Ureter (tissue), 1 donor: Measurements from ENCODE around the gene UBAC2. TPM values are rescaled to one million over a fixed set of nuclear protein-coding genes. Genes with fewer than 3 reads are reported as not detected.
"Not testable (repeated sequence)": the region's sequence is repeated elsewhere in the genome, so short reads cannot be mapped to it uniquely, and the experiment has no call there.

ENCODE experiments used
- DNase-seq: peaks from one replicate; pipeline ENCODE4 v3.0.0-alpha.2; 2020; ENCODE audit warnings: low spot score
- total RNA-seq: library from RNA; stranded (reverse); gene quantifications from one replicate; pipeline ENCODE4 v1.2.4, GENCODE V29; 2023
- donor health status: DM: yes; HTN: yes; CAD: no.

UBAC2 gene
- total RNA-seq, 1 donor from 2014 or later = 55.9 TPM

- DNase-seq = no peak
These were observed 14.1 kb downstream of the UBAC2 start for GRCh38 chr13:99214731-99215130.

DNA sequence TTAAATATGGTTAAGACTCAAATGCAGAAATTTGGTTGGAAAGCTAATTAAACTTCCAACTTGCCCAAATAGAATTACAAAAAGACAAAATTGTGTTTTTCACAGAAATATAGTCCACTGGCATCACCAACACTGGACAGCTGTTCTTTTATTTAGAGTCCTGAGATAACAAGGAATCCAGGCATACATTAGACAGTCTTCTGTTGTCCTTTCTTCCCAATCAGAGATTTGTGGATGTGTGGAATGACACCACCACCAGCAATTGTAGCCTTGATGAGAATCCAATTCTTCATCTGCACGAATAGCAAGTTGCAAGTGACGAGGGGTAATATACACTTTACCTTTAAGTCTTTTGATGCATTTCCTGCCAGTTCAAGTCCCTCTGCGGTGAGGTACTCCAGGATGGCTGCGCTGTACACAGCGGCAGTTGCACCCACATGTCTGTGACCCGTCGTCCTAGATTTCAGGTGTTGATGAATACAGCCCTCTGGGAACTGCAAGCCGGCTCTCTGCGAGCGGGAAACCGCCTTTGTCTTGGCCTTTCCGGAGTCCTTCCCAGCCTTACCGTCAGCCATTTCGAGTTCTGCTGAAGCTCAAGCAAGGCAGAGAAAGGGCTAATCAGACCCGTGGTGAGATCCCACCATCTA lies 14.7 kb downstream of the UBAC2 start:
- no peak for DNase-seq

GRCh38 chr13:99217461-99218110 lies 16.9 kb downstream of the UBAC2 start:
- DNase-seq = no peak

DNA sequence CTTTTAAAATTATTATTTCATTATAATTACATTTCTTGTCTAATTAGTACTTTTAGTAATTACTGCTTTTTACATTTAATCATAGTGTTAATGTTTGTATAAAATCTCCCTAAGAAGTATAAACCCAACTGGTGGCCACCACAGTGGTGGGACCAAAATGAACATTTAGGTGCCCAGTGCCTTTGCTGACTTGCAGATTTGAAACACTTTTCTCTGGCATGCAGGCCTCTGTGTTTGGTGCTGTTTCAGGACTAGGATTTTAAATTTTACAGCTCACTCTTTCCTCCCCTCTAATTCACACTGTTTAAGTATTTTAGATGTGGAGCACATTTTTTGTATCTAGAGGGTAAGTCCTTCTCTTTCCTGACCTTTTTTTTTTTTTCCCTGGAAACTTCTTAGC lies 17.5 kb downstream of the UBAC2 start:
- no peak for DNase-seq

DNA sequence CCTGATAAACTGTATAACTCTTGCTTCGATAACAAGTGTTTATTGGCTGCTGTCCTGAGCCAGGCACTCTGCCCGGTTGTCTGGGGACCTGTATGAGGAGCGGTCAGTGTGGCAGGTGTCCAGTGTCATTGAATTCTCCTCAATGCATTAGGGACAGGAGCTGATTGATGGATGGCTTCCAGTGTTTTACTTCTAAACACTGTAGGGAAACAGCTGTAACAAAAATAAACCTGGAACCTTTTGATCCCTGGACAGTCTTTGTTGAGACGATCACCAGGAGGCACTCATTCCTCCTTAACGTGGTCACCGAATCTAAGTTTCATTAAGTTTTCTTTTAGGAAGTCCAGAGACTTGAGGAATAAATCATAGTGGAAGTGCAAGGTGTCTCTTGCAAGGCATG lies 17.9 kb downstream of the UBAC2 start:
- DNase-seq = no peak

- DNase-seq = no peak
These were observed 18.3 kb downstream of the UBAC2 start for GRCh38 chr13:99218969-99219368.

DNA sequence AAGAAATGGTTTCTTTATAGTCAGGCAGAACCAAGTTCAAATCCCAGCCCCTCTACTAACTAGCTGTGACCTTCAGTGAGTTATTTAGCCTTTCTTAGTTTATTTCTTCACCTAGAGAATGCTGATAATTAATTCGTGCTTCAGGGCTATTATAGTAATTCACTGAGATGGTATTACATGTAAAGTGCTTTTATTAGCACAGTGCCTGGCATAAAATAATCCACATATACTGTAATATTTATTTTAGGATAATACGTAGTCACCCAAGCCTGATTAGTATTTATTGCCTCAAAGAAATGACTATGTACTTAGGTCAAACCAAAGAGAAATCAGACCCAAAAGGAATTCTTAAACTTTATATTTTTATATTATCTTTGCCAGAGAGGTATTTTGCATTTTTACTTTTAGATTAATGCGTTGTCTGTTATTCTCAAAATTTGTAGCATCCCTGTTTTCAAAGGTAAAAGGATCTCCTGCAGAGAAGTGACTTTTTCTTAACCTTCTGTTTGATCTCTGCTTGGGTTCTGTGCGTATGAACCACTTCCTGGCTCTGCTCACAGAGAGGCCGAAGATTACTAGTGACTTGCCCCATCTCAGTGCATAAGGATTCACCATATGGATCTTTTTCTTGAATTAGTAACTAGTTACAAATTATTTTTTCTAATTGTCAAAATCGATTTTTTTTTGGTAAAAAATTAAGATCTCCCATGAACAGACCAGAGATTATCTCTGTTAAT lies 19.7 kb downstream of the UBAC2 start:
- no peak for DNase-seq

DNA sequence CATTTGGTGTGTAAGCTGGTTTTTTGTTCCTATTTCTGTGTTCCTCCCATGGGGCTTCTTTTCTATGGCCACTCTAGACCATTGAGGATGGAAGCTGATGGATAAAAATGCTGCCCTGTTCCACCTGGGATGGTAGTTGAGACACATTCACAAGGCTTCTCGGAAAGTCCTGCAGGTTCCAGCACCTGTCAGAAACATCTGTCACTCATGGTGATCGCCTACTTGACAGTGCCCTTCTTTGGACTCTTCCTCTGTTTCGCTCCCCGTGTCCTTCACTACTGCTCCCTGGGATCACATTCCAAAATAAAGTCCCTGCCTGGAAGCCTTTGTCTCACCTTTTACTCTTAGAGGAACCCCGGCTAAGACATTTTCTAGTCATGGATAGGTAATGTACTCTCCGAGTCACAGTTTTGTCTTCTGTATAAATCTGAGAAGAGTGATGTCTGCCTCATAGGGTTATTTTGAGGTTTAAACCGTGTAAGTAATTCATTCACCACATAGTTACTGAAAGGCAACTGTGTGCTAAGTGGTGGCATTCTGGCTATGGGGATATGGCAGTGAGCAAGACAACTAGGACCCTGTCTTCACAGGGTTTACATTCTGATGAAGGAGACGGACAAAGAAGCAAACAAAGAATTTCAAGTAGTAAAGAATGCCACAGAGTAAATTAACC lies 21.0 kb downstream of the UBAC2 start:
- no peak for DNase-seq

GRCh38 chr13:99223587-99223986 lies 22.9 kb downstream of the UBAC2 start:
- DNase-seq = no peak

DNA sequence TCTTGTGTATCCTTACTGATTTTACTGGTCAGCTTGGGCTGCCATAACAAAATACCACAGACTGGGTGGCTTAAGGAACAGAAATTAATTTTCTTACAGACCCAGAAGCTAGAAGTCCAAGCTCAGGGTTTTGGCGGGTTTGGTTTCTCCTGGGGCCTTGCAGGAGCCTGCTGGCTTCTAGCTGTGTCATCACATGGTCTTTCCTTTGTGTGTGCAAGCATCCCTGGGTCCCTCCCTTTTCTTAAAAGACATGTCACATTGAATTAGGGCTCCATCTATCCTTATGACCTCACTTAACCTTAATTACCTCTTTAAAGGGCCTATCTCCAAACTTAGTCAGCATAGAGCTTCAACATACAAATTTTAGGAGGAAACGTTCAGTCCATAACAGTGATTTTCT lies 23.4 kb downstream of the UBAC2 start:
- no peak for DNase-seq

DNA sequence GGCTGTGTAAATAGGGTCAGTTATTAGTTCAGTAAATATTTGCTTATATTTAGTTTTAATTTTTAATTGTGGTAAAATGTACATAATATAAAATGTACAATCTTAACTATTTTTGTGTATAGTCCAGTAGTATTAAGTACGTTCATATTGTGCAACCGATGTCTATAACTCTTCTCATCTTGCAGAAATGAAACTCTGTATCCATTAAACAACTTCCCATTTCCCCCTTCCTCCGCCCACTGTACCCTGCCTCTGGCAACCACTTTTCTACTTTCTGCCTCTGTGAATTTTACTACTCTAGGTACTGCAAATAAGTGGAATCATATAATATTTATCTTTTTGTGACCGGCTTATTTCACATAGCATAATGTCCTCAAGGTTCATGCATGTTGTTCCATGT lies 24.4 kb downstream of the UBAC2 start:
- no peak for DNase-seq

DNA sequence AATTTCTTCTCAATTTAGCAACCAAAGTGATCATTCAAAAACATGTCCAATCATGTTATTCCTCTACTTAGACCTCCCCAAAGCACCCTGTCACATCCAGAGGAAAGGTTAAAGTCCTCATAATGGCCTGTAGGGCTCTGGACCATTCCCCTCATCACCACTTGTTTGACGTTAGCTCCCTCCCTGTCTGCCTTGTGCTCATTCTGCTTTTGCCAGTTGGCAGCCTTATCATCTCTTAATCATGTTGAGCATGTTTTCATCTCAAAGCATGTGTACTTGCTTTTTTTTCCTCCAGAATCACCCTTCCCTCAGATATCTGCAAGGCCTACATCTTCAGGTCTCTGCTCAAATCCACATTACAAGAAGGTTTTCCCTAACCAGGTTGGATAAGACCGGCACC lies 25.9 kb downstream of the UBAC2 start:
- DNase-seq = no peak

- no peak for DNase-seq
These were observed 26.8 kb downstream of the UBAC2 start for GRCh38 chr13:99227331-99227900.

DNA sequence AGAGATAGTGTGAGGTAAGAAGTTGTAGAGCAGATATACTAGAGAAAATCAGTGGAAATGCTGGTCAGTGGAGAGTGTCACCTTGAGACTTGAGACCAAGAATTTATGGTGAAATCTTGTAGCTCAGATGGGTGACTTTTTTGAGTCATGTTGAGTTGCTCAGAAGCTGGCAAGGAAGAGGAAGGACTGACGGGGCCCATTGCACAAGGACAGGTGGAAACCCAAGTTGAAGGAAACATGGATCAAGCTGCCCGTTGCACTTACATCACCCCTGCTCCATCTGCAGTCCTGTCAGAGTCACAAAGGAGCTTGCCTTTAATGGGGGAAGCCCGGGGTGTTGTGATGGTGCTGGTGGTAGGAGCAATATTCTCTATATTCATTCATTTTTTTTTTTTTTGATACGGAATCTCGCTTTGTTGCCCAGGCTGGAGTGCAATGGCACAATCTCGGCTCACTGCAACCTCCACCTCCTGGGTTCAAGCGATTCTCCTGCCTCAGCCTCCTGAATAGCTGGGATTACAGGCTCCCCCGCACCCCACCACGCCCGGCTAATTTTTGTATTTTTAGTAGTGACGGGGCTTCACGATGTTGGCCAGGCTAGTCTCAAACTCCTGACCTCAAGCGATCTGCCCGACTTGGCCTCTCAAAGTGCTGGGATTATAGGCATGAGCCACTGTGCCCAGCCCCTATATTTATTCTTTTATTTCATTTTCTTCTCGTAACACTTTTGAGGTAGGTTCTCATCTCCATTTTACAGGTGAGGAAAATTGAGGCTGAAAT lies 27.4 kb downstream of the UBAC2 start:
- no peak for DNase-seq

- no peak for DNase-seq
These were observed 28.4 kb downstream of the UBAC2 start for GRCh38 chr13:99228737-99229691.

DNA sequence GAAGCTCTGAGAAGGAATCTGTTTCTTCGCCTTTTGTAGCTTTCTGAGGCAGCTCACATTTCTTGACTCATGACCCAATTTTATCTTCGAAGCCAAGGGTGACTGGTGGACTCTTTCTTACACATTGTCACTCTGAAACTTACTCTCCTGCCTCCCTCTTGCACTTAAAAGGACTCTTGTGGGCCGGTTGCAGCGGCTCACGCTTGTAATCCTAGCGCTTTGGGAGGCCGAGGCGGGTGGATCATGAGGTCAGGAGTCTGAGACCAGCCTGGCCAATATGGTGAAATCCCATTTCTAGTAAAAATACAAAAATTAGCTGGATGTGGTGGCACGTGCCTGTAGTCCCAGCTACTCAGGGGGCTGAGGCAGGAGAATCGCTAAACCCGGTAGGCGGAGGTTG lies 29.9 kb downstream of the UBAC2 start:
- DNase-seq = not testable (repeated sequence)

DNA sequence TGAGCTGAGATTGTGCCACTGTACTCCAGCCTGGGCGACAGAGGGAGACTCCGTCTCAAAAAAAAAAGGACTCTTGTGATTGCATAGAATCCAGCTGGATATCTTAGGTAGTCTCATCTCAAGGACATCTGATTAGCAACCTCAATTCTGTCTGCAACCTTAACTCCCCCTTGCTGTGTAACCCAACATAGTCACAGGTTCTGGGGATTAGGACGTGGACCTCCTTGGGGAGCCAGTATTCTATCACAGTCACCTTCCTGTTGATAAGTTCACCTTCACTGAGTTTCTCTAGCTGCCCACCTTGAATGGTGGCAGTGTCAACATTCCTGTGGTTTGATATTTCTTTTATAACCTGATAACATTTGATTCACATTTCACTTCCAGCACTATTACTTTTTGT lies 30.3 kb downstream of the UBAC2 start:
- DNase-seq = no peak

- no peak for DNase-seq
These were observed 31.1 kb downstream of the UBAC2 start for GRCh38 chr13:99231721-99232120.

- no peak for DNase-seq
These were observed 37.5 kb downstream of the UBAC2 start for GRCh38 chr13:99237981-99238662.

- no peak for DNase-seq
These were observed 45.4 kb downstream of the UBAC2 start for GRCh38 chr13:99246100-99246499.
